H1 (cell line): ENCODE results near the gene STXBP6. TPM values are rescaled to one million over a fixed set of nuclear protein-coding genes. Genes with fewer than 3 reads are reported as not detected.

Experiments used
- CTCF ChIA-PET: fragments of 300-600 bp; sonication (Branson Sonifier 250); formaldehyde crosslinking; loops from one replicate; lab custom pipeline; 2021; ENCODE audit not compliant: partially characterized antibody; lab: Charles Lee
- POLR2A ChIA-PET: fragments of 300-600 bp; sonication (Branson Sonifier 250); formaldehyde crosslinking; loops from one replicate; lab custom pipeline; 2021; ENCODE audit warnings: inconsistent platforms; ENCODE audit not compliant: partially characterized antibody; lab: Charles Lee
- DNase-seq, 2 experiments: peaks; one replicate each; pipeline versions ENCODE4 v3.0.0 to v3.0.0-alpha.2; 2010 to 2022; ENCODE audit warnings: low spot score in 2 of 2, low read depth in 1 of 2, mixed read lengths in 1 of 2
- FAIRE-seq: peaks from 2 replicates; lab custom pipeline; 2011; peaks lifted over from hg19 to GRCh38; lab: Jason Lieb, UNC
- H2AFZ ChIP-seq: 2 replicates; pipeline ENCODE4 v1.8.1; 2012; ENCODE audit warnings: low read length, inconsistent platforms
- H2AK5ac ChIP-seq: 2 replicates; pipeline ENCODE4 v1.6.1; 2013; ENCODE audit warnings: low read depth, low read length
- H2BK120ac ChIP-seq: replicated peaks from 2 replicates; pipeline ENCODE3; 2013; ENCODE audit warnings: low read depth, low read length, inconsistent platforms
- H2BK12ac ChIP-seq: 2 replicates; pipeline ENCODE4 v1.6.1; 2013; ENCODE audit warnings: low read depth, low read length
- H2BK15ac ChIP-seq: 2 replicates; pipeline ENCODE4 v1.6.1; 2013; ENCODE audit warnings: low read length
- H2BK20ac ChIP-seq: 2 replicates; pipeline ENCODE4 v1.6.1; 2013; ENCODE audit warnings: low read length
- H2BK5ac ChIP-seq: 2 replicates; pipeline ENCODE4 v1.6.1; 2013; ENCODE audit warnings: low read depth, low read length
- H3K14ac ChIP-seq: 2 replicates; pipeline ENCODE4 v1.6.1; 2013; ENCODE audit warnings: inconsistent platforms; ENCODE audit not compliant: insufficient read length
- H3K18ac ChIP-seq: 2 replicates; pipeline ENCODE4 v1.6.1; 2013; ENCODE audit warnings: low read length; ENCODE audit errors: extremely low read depth
- H3K23ac ChIP-seq: 2 replicates; pipeline ENCODE4 v1.6.1; 2013; ENCODE audit warnings: inconsistent platforms; ENCODE audit not compliant: insufficient read length
- H3K23me2 ChIP-seq: 2 replicates; pipeline ENCODE4 v1.6.1; 2013; ENCODE audit warnings: low read depth, low read length
- H3K27ac ChIP-seq: 2 replicates; pipeline ENCODE4 v1.6.1; 2011; ENCODE audit warnings: low read depth, low read length, inconsistent platforms
- H3K27me3 ChIP-seq, 4 experiments: replicated peaks in 1 of 4; 1 replicate in 1 of 4; 2 replicates in 3 of 4; pipeline versions ENCODE4 v1.6.1 to v1.8.1; 2011 to 2013; ENCODE audit warnings: low read length in 3 of 4, mild to moderate bottlenecking in 3 of 4, inconsistent platforms in 2 of 4, mixed read lengths in 2 of 4, moderate library complexity in 1 of 4; ENCODE audit not compliant: control insufficient read depth in 3 of 4, insufficient read depth in 3 of 4; ENCODE audit errors: extremely low read depth in 1 of 4
- H3K36me3 ChIP-seq, 4 experiments: 2 replicates each; pipeline versions ENCODE4 v1.6.1 to v1.8.1; 2011 to 2013; ENCODE audit warnings: mild to moderate bottlenecking in 4 of 4, low read length in 3 of 4, moderate library complexity in 2 of 4, control low read depth in 1 of 4, inconsistent platforms in 1 of 4; ENCODE audit not compliant: insufficient read depth in 4 of 4, control insufficient read depth in 2 of 4
- H3K4ac ChIP-seq: replicated peaks from 2 replicates; pipeline ENCODE3; 2013; ENCODE audit warnings: low read length, low read depth, mixed read lengths, inconsistent platforms; ENCODE audit not compliant: insufficient read length
- H3K4me1 ChIP-seq, 4 experiments: replicated peaks in 1 of 4; 1 replicate in 1 of 4; 2 replicates in 3 of 4; pipeline versions ENCODE4 v1.6.1 to v1.8.1; 2011 to 2013; ENCODE audit warnings: low read length in 3 of 4, inconsistent platforms in 2 of 4, mixed read lengths in 1 of 4; ENCODE audit not compliant: insufficient read depth in 4 of 4, control insufficient read depth in 3 of 4
- H3K4me2 ChIP-seq, 2 experiments: 2 replicates each; pipeline versions ENCODE4 v1.6.1 to v1.8.1; 2011 to 2013; ENCODE audit warnings: low read depth in 2 of 2, low read length in 2 of 2, control low read depth in 1 of 2, inconsistent platforms in 1 of 2, mild to moderate bottlenecking in 1 of 2; ENCODE audit not compliant: insufficient read depth in 1 of 2
- H3K4me3 ChIP-seq, 4 experiments: fragments of 200-600, 300-600 bp in 1 of 4; sonication (generic), shearing (Covaris generic), sonication (Bioruptor Twin) in 1 of 4; 2 replicates each; pipeline versions ENCODE4 v1.5.1 to v1.8.1; 2011 to 2016; ENCODE audit warnings: low read length in 4 of 4, low read depth in 3 of 4, control low read depth in 2 of 4, inconsistent platforms in 2 of 4, mild to moderate bottlenecking in 2 of 4, mixed read lengths in 1 of 4, moderate library complexity in 1 of 4; ENCODE audit not compliant: insufficient read depth in 2 of 4; ENCODE audit errors: extremely low read depth in 1 of 4
- H3K56ac ChIP-seq: replicated peaks from 2 replicates; pipeline ENCODE3; 2013; ENCODE audit warnings: low read depth, mild to moderate bottlenecking, mixed read lengths, low read length, inconsistent platforms; ENCODE audit not compliant: insufficient read length
- H3K79me1 ChIP-seq: 2 replicates; pipeline ENCODE4 v1.6.1; 2013; ENCODE audit warnings: low read depth, low read length, control low read depth
- H3K79me2 ChIP-seq, 2 experiments: 2 replicates each; pipeline versions ENCODE4 v1.6.1 to v1.8.1; 2012 to 2013; ENCODE audit warnings: low read length in 2 of 2, mild to moderate bottlenecking in 2 of 2, inconsistent platforms in 1 of 2; ENCODE audit not compliant: insufficient read depth in 2 of 2, control insufficient read depth in 1 of 2
- H3K9ac ChIP-seq, 4 experiments: replicated peaks in 1 of 4; 1 replicate in 1 of 4; 2 replicates in 3 of 4; pipeline versions ENCODE4 v1.6.1 to v1.8.1; 2011 to 2013; ENCODE audit warnings: low read depth in 3 of 4, low read length in 3 of 4, control low read depth in 2 of 4, mild to moderate bottlenecking in 2 of 4, moderate library complexity in 2 of 4, inconsistent platforms in 1 of 4; ENCODE audit errors: extremely low read depth in 1 of 4
- H3K9me3 ChIP-seq, 2 experiments: 2 replicates each; pipeline versions ENCODE4 v1.6.1 to v1.8.1; 2012 to 2013; ENCODE audit warnings: mild to moderate bottlenecking in 2 of 2, moderate library complexity in 2 of 2, control low read depth in 1 of 2, inconsistent platforms in 1 of 2, low read depth in 1 of 2, low read length in 1 of 2, mixed read lengths in 1 of 2; ENCODE audit not compliant: insufficient read depth in 2 of 2
- H4K20me1 ChIP-seq, 2 experiments: replicated peaks in 1 of 2; 2 replicates each; pipeline versions ENCODE3 to v1.8.1; 2011 to 2013; ENCODE audit warnings: inconsistent platforms in 2 of 2, low read length in 2 of 2, mild to moderate bottlenecking in 1 of 2; ENCODE audit not compliant: insufficient read depth in 2 of 2, control insufficient read depth in 1 of 2
- H4K5ac ChIP-seq: 2 replicates; pipeline ENCODE4 v1.6.1; 2013; ENCODE audit warnings: low read length, low read depth, mixed read lengths, inconsistent platforms; ENCODE audit not compliant: insufficient read length
- H4K8ac ChIP-seq: 2 replicates; pipeline ENCODE4 v1.8.0; 2013; ENCODE audit warnings: mild to moderate bottlenecking, moderate library complexity, low read length, inconsistent platforms; ENCODE audit not compliant: insufficient read depth; ENCODE audit errors: extremely low read depth
- H4K91ac ChIP-seq: replicated peaks from 2 replicates; pipeline ENCODE3; 2013; ENCODE audit warnings: low read length, mixed read lengths, inconsistent platforms; ENCODE audit not compliant: insufficient read length
- CREB1 ChIP-seq: IDR thresholded peaks from 2 replicates; pipeline ENCODE4 v1.6.1; 2012; ENCODE audit warnings: inconsistent platforms
- CTBP2 ChIP-seq: IDR thresholded peaks from 2 replicates; pipeline ENCODE4 v1.7.0; 2011; ENCODE audit warnings: borderline replicate concordance, mild to moderate bottlenecking, moderate library complexity, mixed read lengths, low read length; ENCODE audit not compliant: insufficient read depth, insufficient read length
- E2F6 ChIP-seq: IDR thresholded peaks from 2 replicates; pipeline ENCODE4 v1.6.1; 2012; ENCODE audit warnings: inconsistent platforms
- MAX ChIP-seq: IDR thresholded peaks from 2 replicates; pipeline ENCODE4 v1.6.1; 2012; ENCODE audit warnings: inconsistent platforms
- NANOG ChIP-seq: IDR thresholded peaks from 2 replicates; pipeline ENCODE4 v1.6.1; 2011; ENCODE audit warnings: low read length, low read depth, mild to moderate bottlenecking, inconsistent platforms; ENCODE audit not compliant: insufficient read depth, poor library complexity, severe bottlenecking
- RNF2 ChIP-seq: fragments of 200-900, 300-1000 bp; sonication (generic); IDR thresholded peaks from 2 replicates; pipeline ENCODE4 v1.7.1; 2016; ENCODE audit warnings: borderline replicate concordance, low read depth, mild to moderate bottlenecking, antibody characterized with exemption, low read length; ENCODE audit not compliant: poor library complexity, severe bottlenecking; ENCODE audit errors: missing control alignments
- WGBS, 2 experiments: shearing (Covaris generic) in 1 of 2; methylation state at CpG; one replicate each; pipeline versions ENCODE4 v1.1.6 to v1.1.7; 2013 to 2015; ENCODE audit warnings: low lambda C conversion rate in 2 of 2, mixed read lengths in 2 of 2, inconsistent platforms in 1 of 2, low coverage in 1 of 2, missing lambda C conversion rate in 1 of 2; ENCODE audit not compliant: insufficient replicate concordance in 2 of 2, insufficient coverage in 1 of 2, insufficient read length in 1 of 2; ENCODE audit errors: extremely low coverage in 1 of 2, missing lambda C conversion rate in 1 of 2; 5-methylcytosine and 5-hydroxymethylcytosine counted together
- polyA plus RNA-seq, 7 experiments: library from polyadenylated mRNA; depleted of rRNA in 3 of 7; stranded (reverse) in 5 of 7; unstranded in 2 of 7; fragments of >200 nt in 5 of 7; fragments of 200-250 nt in 2 of 7; gene quantifications; 1 replicate in 5 of 7; 2 replicates in 1 of 7; 4 replicates in 1 of 7; pipeline versions ENCODE4 v1.2.1 to v1.2.3, GENCODE V29; 2011 to 2013; ENCODE audit warnings: missing spikeins in 2 of 7, mixed read lengths in 2 of 7
- total RNA-seq: library from RNA; stranded (reverse); fragmentation: NEBNext Ultra II Directional; extraction: Animal tissue kit (Norgen Biotek cat#: 25700); gene quantifications from 2 replicates; pipeline ENCODE4 v1.2.1, GENCODE V29; 2021

STXBP6 gene
- total and polyA plus RNA-seq, 2 of the 8 experiments (the other 6 are each of a cell fraction or from before 2014, with no cell fraction given), result 9.4 to 18.1 TPM

DNA sequence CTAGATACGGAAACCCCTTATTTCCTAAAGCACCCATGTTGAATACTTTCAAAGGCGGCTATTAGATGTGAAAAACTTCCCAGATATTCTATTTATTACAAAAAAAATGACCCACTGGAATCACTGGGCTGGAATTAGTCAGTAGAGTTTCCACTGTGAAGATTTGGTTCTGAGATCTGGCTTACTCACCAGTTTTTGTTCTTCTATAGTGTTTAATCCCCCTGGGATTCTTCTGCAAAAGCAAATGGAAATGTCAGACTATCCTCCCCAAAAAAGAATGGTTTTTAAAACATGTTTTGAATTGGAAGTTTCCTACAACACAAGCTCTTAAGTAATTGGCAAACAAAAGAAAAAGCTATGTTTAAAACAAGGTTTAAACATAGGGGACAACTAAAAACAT lies 166.4 kb downstream of the STXBP6 start:
- H3K23me2 ChIP-seq, result no peaks in the 10 kb centered on the region
- no peak overlapping the region for H3K56ac ChIP-seq
- H3K27ac ChIP-seq, result no peak overlapping the region
- H2BK12ac ChIP-seq, result no peak overlapping the region
- no peak overlapping the region for H3K23ac ChIP-seq
- no peaks in the 10 kb centered on the region for H3K79me2 ChIP-seq
- no peak overlapping the region for H3K4me2 ChIP-seq
- no peaks in the 10 kb centered on the region for H3K4me1 ChIP-seq
- H4K5ac ChIP-seq, result no peak overlapping the region
- no peak overlapping the region for H2AFZ ChIP-seq
- WGBS, 2 experiments, result 87% methylated on average over 2 of the region's 2 CpGs; no CpG with 5 or more reads in 1 of the 2 experiments
- no peak overlapping the region for H2BK15ac ChIP-seq
- no peak overlapping the region for H3K4me3 ChIP-seq
- ChIA-PET CTCF (interaction anchor here (1.2 to 1.3 kb wide), 2 partner anchors 71 to 249 kb away, joined by 3 to 4 read pairs; no protein-coding TSS in a partner anchor), POLR2A (no interaction called here)
- H2BK5ac ChIP-seq, result no peak overlapping the region
- DNase-seq (no peak), FAIRE-seq (no peak)
- no peaks in the 10 kb centered on the region for H3K79me1 ChIP-seq
- H3K27me3 ChIP-seq, result no peaks in the 10 kb centered on the region
- no peak overlapping the region for H2BK120ac ChIP-seq
- no peak for TF ChIP-seq RNF2
- no peak for TF ChIP-seq E2F6
- no peak for TF ChIP-seq CREB1
- TF ChIP-seq MAX, result no peak
- no peak for TF ChIP-seq NANOG
- no peak for TF ChIP-seq CTBP2
- H3K18ac ChIP-seq, result no peak overlapping the region
- no peak overlapping the region for H3K4ac ChIP-seq
- no peak overlapping the region for H3K14ac ChIP-seq
- H2AK5ac ChIP-seq, result no peak overlapping the region
- no peak overlapping the region for H4K91ac ChIP-seq
- H3K9ac ChIP-seq, result no peak overlapping the region
- no peaks in the 10 kb centered on the region for H4K20me1 ChIP-seq
- H2BK20ac ChIP-seq, result no peak overlapping the region
- no peaks in the 10 kb centered on the region for H3K9me3 ChIP-seq
- no peaks in the 10 kb centered on the region; a peak in 1 of 8 replicates for H3K36me3 ChIP-seq
- no peak overlapping the region for H4K8ac ChIP-seq
